HepG2 (cell line): ENCODE results near the gene CHST4. TPM values are rescaled to one million over a fixed set of nuclear protein-coding genes. Genes with fewer than 3 reads are reported as not detected.
A peak's percentile ranks its signal among the peaks of the same experiment; 100 is the strongest.

Experiments used
- BCL6 ChIP-seq: IDR thresholded peaks from 2 replicates; pipeline ENCODE4 v1.6.1; 2016; ENCODE audit warnings: missing genetic modification reagents, missing compliant biosample characterization
- CENPT ChIP-seq: sonication (generic); formaldehyde crosslinking; IDR thresholded peaks from 2 replicates; pipeline ENCODE4 v1.8.0; 2022; ENCODE audit warnings: low read depth, mild to moderate bottlenecking, moderate library complexity, missing genetic modification reagents
- GATAD1 ChIP-seq: IDR thresholded peaks from 2 replicates; pipeline ENCODE4 v1.6.1; 2016; ENCODE audit warnings: missing genetic modification reagents, missing compliant biosample characterization
- PRMT3 ChIP-seq: sonication (generic); formaldehyde crosslinking; IDR thresholded peaks from 2 replicates; pipeline ENCODE4 v1.8.1; 2022; ENCODE audit warnings: low read depth, mild to moderate bottlenecking, moderate library complexity, missing genetic modification reagents, borderline replicate concordance
- SAP130 ChIP-seq: IDR thresholded peaks from 2 replicates; pipeline ENCODE4 v1.6.1; 2016; ENCODE audit warnings: low read depth
- TP53 ChIP-seq: sonication (generic); formaldehyde crosslinking; conservative IDR thresholded peaks from 2 replicates; pipeline ENCODE4 v1.4.0; 2020; ENCODE audit warnings: missing genetic modification reagents
- ZFP36 ChIP-seq: fragments of 150-350 bp; IDR thresholded peaks from 2 replicates; pipeline ENCODE4 v1.6.1; 2018; ENCODE audit warnings: borderline replicate concordance, low read length, low read depth; ENCODE audit not compliant: partially characterized antibody
- ZFP90 ChIP-seq: sonication (generic); formaldehyde crosslinking; IDR thresholded peaks from 2 replicates; pipeline ENCODE4 v1.8.0; 2022; ENCODE audit warnings: missing genetic modification reagents, mild to moderate bottlenecking, inconsistent platforms, borderline replicate concordance
- ZNF10 ChIP-seq: sonication (generic); formaldehyde crosslinking; IDR thresholded peaks from 2 replicates; pipeline ENCODE4 v1.4.0; 2020; ENCODE audit warnings: mild to moderate bottlenecking, low read depth, missing genetic modification reagents, borderline replicate concordance
- ZNF224 ChIP-seq: sonication (generic); formaldehyde crosslinking; IDR thresholded peaks from 2 replicates; pipeline ENCODE4 v1.5.0; 2020; ENCODE audit warnings: mild to moderate bottlenecking, missing genetic modification reagents
- ZNF737 ChIP-seq: sonication (generic); formaldehyde crosslinking; IDR thresholded peaks from 2 replicates; pipeline ENCODE4 v1.5.0; 2020; ENCODE audit warnings: missing genetic modification reagents, mild to moderate bottlenecking, borderline replicate concordance
- ZNF780A ChIP-seq: sonication (generic); formaldehyde crosslinking; IDR thresholded peaks from 2 replicates; pipeline ENCODE4 v1.8.0; 2022; ENCODE audit warnings: mild to moderate bottlenecking, missing genetic modification reagents, moderate library complexity
- ZNF788 ChIP-seq: sonication (generic); formaldehyde crosslinking; IDR thresholded peaks from 2 replicates; pipeline ENCODE4 v1.5.0; 2020; ENCODE audit warnings: mild to moderate bottlenecking, missing genetic modification reagents, borderline replicate concordance
- ZSCAN21 ChIP-seq: sonication (generic); formaldehyde crosslinking; IDR thresholded peaks from 2 replicates; pipeline ENCODE4 v1.8.0; 2022; ENCODE audit warnings: mild to moderate bottlenecking, missing genetic modification reagents, moderate library complexity, borderline replicate concordance
- ZSCAN31 ChIP-seq: sonication (generic); formaldehyde crosslinking; IDR thresholded peaks from 2 replicates; pipeline ENCODE4 v1.5.0; 2020; ENCODE audit warnings: low read depth, mild to moderate bottlenecking, missing genetic modification reagents
- polyA plus RNA-seq, 8 experiments: library from polyadenylated mRNA; depleted of rRNA in 3 of 8; stranded (reverse) in 7 of 8; unstranded in 1 of 8; fragments of >200 nt; fragmentation: Illumina TruSeq in 4 of 8; extraction: Trizol in 4 of 8; gene quantifications; 2 replicates each; pipeline versions ENCODE4 v1.2.1 to v1.2.3, GENCODE V29; 2011 to 2016; ENCODE audit warnings: low read depth in 4 of 8, missing spikeins in 1 of 8, mixed read lengths in 1 of 8; ENCODE audit not compliant: insufficient read depth in 1 of 8
- total RNA-seq, 5 experiments: library from RNA; depleted of rRNA; stranded (reverse); fragments of >200 nt; fragmentation: Illumina TruSeq; extraction: Trizol; gene quantifications; 2 replicates each; pipeline ENCODE4 v1.2.3, GENCODE V29; 2016; ENCODE audit warnings: low read depth in 1 of 5
- TF ChIP-seq, protein P1 (sequence below): sonication (generic); formaldehyde crosslinking; IDR thresholded peaks from 2 replicates; pipeline ENCODE4 v1.4.0; 2020; ENCODE audit warnings: missing genetic modification reagents, borderline replicate concordance
- TF ChIP-seq, protein P2 (sequence below): sonication (generic); formaldehyde crosslinking; IDR thresholded peaks from 2 replicates; pipeline ENCODE4 v1.5.1; 2020; ENCODE audit warnings: mild to moderate bottlenecking, missing genetic modification reagents, moderate library complexity
- TF ChIP-seq, protein P3 (sequence below): sonication (generic); formaldehyde crosslinking; IDR thresholded peaks from 2 replicates; pipeline ENCODE4 v1.5.1; 2020; ENCODE audit warnings: missing genetic modification reagents, mild to moderate bottlenecking, borderline replicate concordance

Gene CHST4
- total and polyA plus RNA-seq, 2 of the 13 experiments (the other 11 are each of a cell fraction or from before 2014, with no cell fraction given): not detected

DNA sequence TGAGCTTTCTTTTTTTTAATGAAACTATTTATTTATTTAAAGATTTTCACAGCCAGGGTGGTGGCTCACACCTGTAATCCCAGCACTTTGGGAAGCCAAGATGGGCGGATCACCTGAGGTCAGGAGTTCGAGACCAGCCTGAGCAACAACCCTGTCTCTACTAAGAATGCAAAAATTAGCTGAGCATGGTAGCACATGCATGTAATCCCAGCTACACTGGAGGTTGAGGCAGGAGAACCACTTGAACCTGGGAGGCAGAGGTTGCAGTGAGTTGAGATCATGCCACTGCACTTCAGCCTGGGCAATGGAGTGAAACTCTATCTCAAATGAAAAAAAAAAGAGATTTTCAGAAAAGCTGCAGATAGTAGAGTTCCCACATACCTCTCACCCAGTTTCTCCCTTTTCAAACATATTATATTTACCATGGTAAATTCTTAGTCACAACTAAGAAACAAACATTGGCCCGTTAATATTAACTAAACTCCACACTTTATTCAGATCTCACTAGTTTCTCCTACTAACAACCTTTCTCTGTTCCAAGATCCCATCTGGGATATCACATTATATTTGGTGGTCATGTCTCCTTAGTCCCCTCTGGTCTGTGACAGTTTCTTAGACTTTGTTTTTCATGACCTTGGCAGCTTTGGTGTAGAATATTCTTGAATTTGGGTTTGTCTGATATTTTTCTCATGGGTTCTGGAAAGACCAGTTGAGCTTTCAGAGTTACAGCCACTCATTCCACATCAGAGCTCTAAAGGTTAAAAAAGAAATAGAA lies 58.5 kb downstream of the CHST4 start (continued):
- TF ChIP-seq, protein P1, sequence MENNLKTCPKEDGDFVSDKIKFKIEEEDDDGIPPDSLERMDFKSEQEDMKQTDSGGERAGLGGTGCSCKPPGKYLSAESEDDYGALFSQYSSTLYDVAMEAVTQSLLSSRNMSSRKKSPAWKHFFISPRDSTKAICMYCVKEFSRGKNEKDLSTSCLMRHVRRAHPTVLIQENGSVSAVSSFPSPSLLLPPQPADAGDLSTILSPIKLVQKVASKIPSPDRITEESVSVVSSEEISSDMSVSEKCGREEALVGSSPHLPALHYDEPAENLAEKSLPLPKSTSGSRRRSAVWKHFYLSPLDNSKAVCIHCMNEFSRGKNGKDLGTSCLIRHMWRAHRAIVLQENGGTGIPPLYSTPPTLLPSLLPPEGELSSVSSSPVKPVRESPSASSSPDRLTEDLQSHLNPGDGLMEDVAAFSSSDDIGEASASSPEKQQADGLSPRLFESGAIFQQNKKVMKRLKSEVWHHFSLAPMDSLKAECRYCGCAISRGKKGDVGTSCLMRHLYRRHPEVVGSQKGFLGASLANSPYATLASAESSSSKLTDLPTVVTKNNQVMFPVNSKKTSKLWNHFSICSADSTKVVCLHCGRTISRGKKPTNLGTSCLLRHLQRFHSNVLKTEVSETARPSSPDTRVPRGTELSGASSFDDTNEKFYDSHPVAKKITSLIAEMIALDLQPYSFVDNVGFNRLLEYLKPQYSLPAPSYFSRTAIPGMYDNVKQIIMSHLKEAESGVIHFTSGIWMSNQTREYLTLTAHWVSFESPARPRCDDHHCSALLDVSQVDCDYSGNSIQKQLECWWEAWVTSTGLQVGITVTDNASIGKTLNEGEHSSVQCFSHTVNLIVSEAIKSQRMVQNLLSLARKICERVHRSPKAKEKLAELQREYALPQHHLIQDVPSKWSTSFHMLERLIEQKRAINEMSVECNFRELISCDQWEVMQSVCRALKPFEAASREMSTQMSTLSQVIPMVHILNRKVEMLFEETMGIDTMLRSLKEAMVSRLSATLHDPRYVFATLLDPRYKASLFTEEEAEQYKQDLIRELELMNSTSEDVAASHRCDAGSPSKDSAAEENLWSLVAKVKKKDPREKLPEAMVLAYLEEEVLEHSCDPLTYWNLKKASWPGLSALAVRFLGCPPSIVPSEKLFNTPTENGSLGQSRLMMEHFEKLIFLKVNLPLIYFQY: no peak
- TF ChIP-seq, protein P2, sequence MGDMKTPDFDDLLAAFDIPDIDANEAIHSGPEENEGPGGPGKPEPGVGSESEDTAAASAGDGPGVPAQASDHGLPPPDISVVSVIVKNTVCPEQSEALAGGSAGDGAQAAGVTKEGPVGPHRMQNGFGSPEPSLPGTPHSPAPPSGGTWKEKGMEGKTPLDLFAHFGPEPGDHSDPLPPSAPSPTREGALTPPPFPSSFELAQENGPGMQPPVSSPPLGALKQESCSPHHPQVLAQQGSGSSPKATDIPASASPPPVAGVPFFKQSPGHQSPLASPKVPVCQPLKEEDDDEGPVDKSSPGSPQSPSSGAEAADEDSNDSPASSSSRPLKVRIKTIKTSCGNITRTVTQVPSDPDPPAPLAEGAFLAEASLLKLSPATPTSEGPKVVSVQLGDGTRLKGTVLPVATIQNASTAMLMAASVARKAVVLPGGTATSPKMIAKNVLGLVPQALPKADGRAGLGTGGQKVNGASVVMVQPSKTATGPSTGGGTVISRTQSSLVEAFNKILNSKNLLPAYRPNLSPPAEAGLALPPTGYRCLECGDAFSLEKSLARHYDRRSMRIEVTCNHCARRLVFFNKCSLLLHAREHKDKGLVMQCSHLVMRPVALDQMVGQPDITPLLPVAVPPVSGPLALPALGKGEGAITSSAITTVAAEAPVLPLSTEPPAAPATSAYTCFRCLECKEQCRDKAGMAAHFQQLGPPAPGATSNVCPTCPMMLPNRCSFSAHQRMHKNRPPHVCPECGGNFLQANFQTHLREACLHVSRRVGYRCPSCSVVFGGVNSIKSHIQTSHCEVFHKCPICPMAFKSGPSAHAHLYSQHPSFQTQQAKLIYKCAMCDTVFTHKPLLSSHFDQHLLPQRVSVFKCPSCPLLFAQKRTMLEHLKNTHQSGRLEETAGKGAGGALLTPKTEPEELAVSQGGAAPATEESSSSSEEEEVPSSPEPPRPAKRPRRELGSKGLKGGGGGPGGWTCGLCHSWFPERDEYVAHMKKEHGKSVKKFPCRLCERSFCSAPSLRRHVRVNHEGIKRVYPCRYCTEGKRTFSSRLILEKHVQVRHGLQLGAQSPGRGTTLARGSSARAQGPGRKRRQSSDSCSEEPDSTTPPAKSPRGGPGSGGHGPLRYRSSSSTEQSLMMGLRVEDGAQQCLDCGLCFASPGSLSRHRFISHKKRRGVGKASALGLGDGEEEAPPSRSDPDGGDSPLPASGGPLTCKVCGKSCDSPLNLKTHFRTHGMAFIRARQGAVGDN: peak; percentile 14; the same call in 1 of the 2 replicates
- no peak for TF ChIP-seq PRMT3 (CRISPR knock-in tag)
- no peak for TF ChIP-seq TP53
- no peak for TF ChIP-seq ZSCAN31 (CRISPR knock-in tag)
- TF ChIP-seq, protein P3, sequence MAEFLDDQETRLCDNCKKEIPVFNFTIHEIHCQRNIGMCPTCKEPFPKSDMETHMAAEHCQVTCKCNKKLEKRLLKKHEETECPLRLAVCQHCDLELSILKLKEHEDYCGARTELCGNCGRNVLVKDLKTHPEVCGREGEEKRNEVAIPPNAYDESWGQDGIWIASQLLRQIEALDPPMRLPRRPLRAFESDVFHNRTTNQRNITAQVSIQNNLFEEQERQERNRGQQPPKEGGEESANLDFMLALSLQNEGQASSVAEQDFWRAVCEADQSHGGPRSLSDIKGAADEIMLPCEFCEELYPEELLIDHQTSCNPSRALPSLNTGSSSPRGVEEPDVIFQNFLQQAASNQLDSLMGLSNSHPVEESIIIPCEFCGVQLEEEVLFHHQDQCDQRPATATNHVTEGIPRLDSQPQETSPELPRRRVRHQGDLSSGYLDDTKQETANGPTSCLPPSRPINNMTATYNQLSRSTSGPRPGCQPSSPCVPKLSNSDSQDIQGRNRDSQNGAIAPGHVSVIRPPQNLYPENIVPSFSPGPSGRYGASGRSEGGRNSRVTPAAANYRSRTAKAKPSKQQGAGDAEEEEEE: no peak
- no peak for TF ChIP-seq ZFP90 (CRISPR knock-in tag)
- no peak for TF ChIP-seq ZNF788 (CRISPR knock-in tag)
- no peak for TF ChIP-seq ZFP36
- TF ChIP-seq ZNF737: no peak
- no peak for TF ChIP-seq ZNF10 (CRISPR knock-in tag)
- TF ChIP-seq BCL6: no peak
- TF ChIP-seq SAP130: no peak
- no peak for TF ChIP-seq CENPT
- TF ChIP-seq ZSCAN21 (CRISPR knock-in tag): no peak
- no peak; the same call in 1 of the 2 replicates for TF ChIP-seq ZNF224 (CRISPR knock-in tag)
- TF ChIP-seq ZNF780A (CRISPR knock-in tag): no peak
- TF ChIP-seq GATAD1 (CRISPR knock-in tag): no peak
